Lower lobe of right lung (tissue), 2 donors: Measurements from ENCODE around the gene FAM98C. TPM values are rescaled to one million over a fixed set of nuclear protein-coding genes. Genes with fewer than 3 reads are reported as not detected.

Experiments
- ATAC-seq, 2 donors: fragments of 200-7000 bp; cut with Tn5 transposase; one replicate each; pipeline ENCODE4 v1.9.1; 2020 to 2022; ENCODE audit warnings: mild to moderate bottlenecking in 2 of 2, moderate library complexity in 2 of 2
- DNase-seq: peaks from one replicate; pipeline ENCODE4 v3.0.0-alpha.2; 2020
- H3K27ac ChIP-seq: fragments of 200-600 bp; one replicate; pipeline ENCODE4 v1.8.0; 2022
- H3K27me3 ChIP-seq: fragments of 200-600 bp; one replicate; pipeline ENCODE4 v1.8.0; 2022; ENCODE audit warnings: low read depth
- H3K36me3 ChIP-seq: fragments of 200-600 bp; one replicate; pipeline ENCODE4 v1.8.0; 2022; ENCODE audit warnings: mild to moderate bottlenecking
- H3K4me1 ChIP-seq: fragments of 200-600 bp; one replicate; pipeline ENCODE4 v1.8.0; 2022
- H3K4me3 ChIP-seq: fragments of 200-600 bp; one replicate; pipeline ENCODE4 v1.8.0; 2022; ENCODE audit warnings: mild to moderate bottlenecking
- H3K9me3 ChIP-seq: fragments of 200-600 bp; one replicate; pipeline ENCODE4 v1.8.0; 2022
- intact Hi-C: fragments of 100-400 bp; cut with DNase I; formaldehyde crosslinking; loops from one replicate; pipeline ENCODE4 v1.11.0; 2022
- total RNA-seq: library from RNA; stranded (reverse); fragmentation: NEBNext Ultra II Directional; extraction: Animal tissue kit (Norgen Biotek cat#: 25700); gene quantifications from one replicate; pipeline ENCODE4 v1.2.1, GENCODE V29; 2021
- TF ChIP-seq, protein P1 (sequence below): fragments of 200-600 bp; IDR thresholded peaks from one replicate; pipeline ENCODE4 v1.8.0; 2022; ENCODE audit warnings: antibody characterized with exemption, mild to moderate bottlenecking
- donor health status: DM: no; HTN: yes; CAD: no; lungs with severe emphysema.

FAM98C gene
- total RNA-seq, 1 donor from 2014 or later = 21.1 TPM

- Histone ChIP-seq H3K27me3 (peaks cover 12% of the 10 kb centered on the region), H3K4me1 (peaks cover 32% of the 10 kb centered on the region), H3K9me3 (no peaks in the 10 kb centered on the region), H3K36me3 (peaks cover 27% of the 10 kb centered on the region), H3K27ac (no peak overlapping the region), H3K4me3 (peak overlapping the region; percentile 62)
- TF ChIP-seq, protein P1, sequence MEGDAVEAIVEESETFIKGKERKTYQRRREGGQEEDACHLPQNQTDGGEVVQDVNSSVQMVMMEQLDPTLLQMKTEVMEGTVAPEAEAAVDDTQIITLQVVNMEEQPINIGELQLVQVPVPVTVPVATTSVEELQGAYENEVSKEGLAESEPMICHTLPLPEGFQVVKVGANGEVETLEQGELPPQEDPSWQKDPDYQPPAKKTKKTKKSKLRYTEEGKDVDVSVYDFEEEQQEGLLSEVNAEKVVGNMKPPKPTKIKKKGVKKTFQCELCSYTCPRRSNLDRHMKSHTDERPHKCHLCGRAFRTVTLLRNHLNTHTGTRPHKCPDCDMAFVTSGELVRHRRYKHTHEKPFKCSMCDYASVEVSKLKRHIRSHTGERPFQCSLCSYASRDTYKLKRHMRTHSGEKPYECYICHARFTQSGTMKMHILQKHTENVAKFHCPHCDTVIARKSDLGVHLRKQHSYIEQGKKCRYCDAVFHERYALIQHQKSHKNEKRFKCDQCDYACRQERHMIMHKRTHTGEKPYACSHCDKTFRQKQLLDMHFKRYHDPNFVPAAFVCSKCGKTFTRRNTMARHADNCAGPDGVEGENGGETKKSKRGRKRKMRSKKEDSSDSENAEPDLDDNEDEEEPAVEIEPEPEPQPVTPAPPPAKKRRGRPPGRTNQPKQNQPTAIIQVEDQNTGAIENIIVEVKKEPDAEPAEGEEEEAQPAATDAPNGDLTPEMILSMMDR = no peak
- intact Hi-C loops = no loop called here
- no peak for ATAC-seq
- no peak for DNase-seq
These were observed 16.5 kb upstream of the FAM98C start for GRCh38 chr19:38386300-38386970.

DNA sequence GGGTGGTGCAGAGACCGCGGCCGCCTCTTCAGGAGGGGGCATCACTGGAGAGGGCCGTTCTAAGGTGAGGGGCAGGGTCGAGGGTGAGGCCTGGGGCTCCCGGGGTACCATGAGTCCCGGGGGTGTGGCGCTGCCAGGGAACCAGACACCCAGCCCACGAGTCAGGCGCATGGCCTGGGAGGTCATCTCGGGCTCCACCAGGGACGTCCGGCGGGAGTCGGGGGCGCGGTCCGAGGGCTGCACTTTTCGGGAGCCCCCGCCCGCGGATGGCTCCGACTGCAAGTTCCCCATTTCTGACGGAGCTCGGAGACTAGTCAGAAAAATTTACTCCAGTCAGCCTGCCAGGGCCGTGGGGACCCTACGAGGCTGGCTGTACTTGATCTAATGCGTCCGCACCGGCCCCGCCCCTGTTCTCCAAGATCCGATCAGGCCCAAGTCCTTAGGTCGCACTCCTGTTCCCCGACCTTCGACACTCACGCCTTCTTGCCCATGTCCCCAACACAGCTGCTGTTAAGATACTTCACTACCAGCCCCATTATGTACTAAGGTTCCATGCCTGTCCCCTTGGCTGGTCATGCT, 15.8 kb upstream of the FAM98C start:
- Histone ChIP-seq H3K27me3 (peaks cover 12% of the 10 kb centered on the region), H3K4me3 (peak overlapping the region; percentile 62)
- peak; percentile 2 to 4 for ATAC-seq

GRCh38 chr19:38387550-38388348, 15.1 kb upstream of the FAM98C start, which contains the start of gene GGN:
Gene GGN, minus strand, starts transcription at chr19:38388034. Its CDS starts 773 bp downstream, at chr19:38387261.
- peak within 1 kb of the TSS; percentile 62 for H3K4me3 ChIP-seq
- peak; percentile 90 to 92 for ATAC-seq
- peaks cover 32% of the 10 kb centered on the region for H3K4me1 ChIP-seq
- H3K27me3 ChIP-seq = peaks cover 12% of the 10 kb centered on the region
- peaks cover 14% of the 10 kb centered on the region for H3K36me3 ChIP-seq
- TF ChIP-seq, protein P1 = no peak
- peak; percentile 90 for DNase-seq
- H3K27ac ChIP-seq = peak within 1 kb of the TSS; percentile 39
- no peaks in the 10 kb centered on the region for H3K9me3 ChIP-seq
- intact Hi-C loops = no loop called here

More for the DNA sequence above, 15.8 kb upstream of the FAM98C start:
- TF ChIP-seq, protein P1 = no peak
- DNase-seq = peak; percentile 68
- peaks cover 32% of the 10 kb centered on the region for H3K4me1 ChIP-seq
- intact Hi-C loops = no loop called here
- no peaks in the 10 kb centered on the region for H3K9me3 ChIP-seq
- peaks cover 21% of the 10 kb centered on the region for H3K36me3 ChIP-seq
- H3K27ac ChIP-seq = peak overlapping the region; percentile 39

DNA sequence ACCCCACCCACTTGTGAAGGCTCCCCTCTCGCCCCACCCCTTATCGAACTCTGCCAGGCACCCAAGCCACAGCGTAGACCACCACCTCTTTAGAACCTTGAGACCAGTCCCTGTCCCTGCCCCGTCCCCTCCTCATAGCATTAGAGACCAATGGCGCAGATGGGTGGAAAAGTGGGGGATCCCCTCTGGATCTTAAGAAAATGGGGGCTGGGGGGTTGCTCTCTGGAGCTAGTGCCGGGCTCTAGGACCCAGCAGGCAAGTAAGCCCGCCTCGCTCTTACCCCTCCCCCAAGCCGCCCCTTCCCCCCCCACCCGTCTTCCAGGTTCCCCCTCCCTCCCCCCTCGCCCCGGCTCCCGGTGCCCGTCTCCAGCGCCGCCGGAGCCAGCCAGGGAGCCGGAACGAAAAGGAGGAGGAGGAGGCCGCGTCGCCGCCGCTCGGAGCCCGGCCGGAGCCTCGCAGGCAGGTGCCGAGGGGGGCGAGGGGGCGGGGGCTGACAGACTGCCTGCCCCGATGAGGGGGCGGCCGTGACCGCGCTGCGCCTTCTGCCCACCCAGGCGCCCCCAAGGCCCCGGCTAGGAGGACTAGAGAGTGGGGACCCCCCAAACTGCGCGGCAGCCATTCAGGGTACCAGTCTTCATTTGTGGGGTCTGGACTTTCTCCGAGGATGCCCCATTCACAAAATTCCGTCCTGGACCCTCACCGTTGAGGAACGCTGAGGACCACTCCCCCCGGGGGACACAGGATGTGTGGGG, 14.4 kb upstream of the FAM98C start, which contains the start of gene SPRED3:
TSS of gene SPRED3 (plus strand) at position 349 of the 752 bp plus-strand sequence. CDS start 1,606 bp downstream, outside the sequence.
- H3K27ac ChIP-seq = peak within 1 kb of the TSS; percentile 39
- peaks cover 6% of the 10 kb centered on the region for H3K36me3 ChIP-seq
- no peaks in the 10 kb centered on the region for H3K9me3 ChIP-seq
- peak within 1 kb of the TSS; percentile 62 for H3K4me3 ChIP-seq
- TF ChIP-seq, protein P1 = no peak
- intact Hi-C loops = no loop called here
- no peak for DNase-seq
- peak in 1 of 2 donors; percentile 2 for ATAC-seq
- H3K27me3 ChIP-seq = peaks cover 12% of the 10 kb centered on the region
- peaks cover 32% of the 10 kb centered on the region for H3K4me1 ChIP-seq
